PC-9 (cell line): ENCODE results near the gene RNASEH1. TPM values are rescaled to one million over a fixed set of nuclear protein-coding genes. Genes with fewer than 3 reads are reported as not detected.

Experiments used
- BruUV-seq: library from RNA; stranded (reverse); fragments of 400-500 nt; replicated peaks from 2 replicates; lab custom pipeline; 2021; lab: Mats Ljungman, UMichigan
- CTCF ChIA-PET: fragments of 300-600 bp; sonication (Branson Sonifier 250); formaldehyde crosslinking; loops from one replicate; lab custom pipeline; 2022; ENCODE audit warnings: antibody characterized with exemption; lab: Charles Lee
- POLR2A ChIA-PET: fragments of 300-600 bp; sonication (Branson Sonifier 250); formaldehyde crosslinking; loops from one replicate; lab custom pipeline; 2022; ENCODE audit warnings: antibody characterized with exemption; ENCODE audit not compliant: unreplicated experiment; lab: Charles Lee
- DNase-seq, 2 experiments: peaks; one replicate each; pipeline versions ENCODE4 v3.0.0 to v3.0.0-alpha.2; 2015 to 2022; ENCODE audit warnings: mixed read lengths in 1 of 2
- H2AFZ ChIP-seq: fragments of 200-600 bp; sonication (generic); 2 replicates; pipeline ENCODE4 v1.8.1; 2017; ENCODE audit warnings: antibody characterized with exemption
- H3F3A ChIP-seq: fragments of 200-600 bp; sonication (generic); 2 replicates; pipeline ENCODE4 v1.8.1; 2017; ENCODE audit warnings: antibody characterized with exemption, mild to moderate bottlenecking, low read depth; ENCODE audit not compliant: insufficient read depth
- H3K27ac ChIP-seq: fragments of 200-600 bp; sonication (generic); 2 replicates; pipeline ENCODE4 v1.6.1; 2016; ENCODE audit warnings: mixed run types
- H3K27me3 ChIP-seq: fragments of 200-600 bp; sonication (generic); 2 replicates; pipeline ENCODE4 v1.6.1; 2016; ENCODE audit warnings: low read depth, mixed run types; ENCODE audit not compliant: insufficient read depth
- H3K36me3 ChIP-seq: fragments of 200-600 bp; sonication (generic); 2 replicates; pipeline ENCODE4 v1.6.1; 2016; ENCODE audit warnings: low read depth, mixed run types
- H3K4me1 ChIP-seq: fragments of 200-600 bp; sonication (generic); replicated peaks from 2 replicates; pipeline ENCODE4 v1.6.1; 2016; ENCODE audit warnings: mixed run types; ENCODE audit not compliant: insufficient read depth
- H3K4me2 ChIP-seq: fragments of 200-600 bp; sonication (generic); 2 replicates; pipeline ENCODE4 v1.6.1; 2017; ENCODE audit warnings: mixed run types
- H3K4me3 ChIP-seq: fragments of 200-600 bp; sonication (generic); 2 replicates; pipeline ENCODE4 v1.6.1; 2016; ENCODE audit warnings: mixed run types
- H3K79me2 ChIP-seq: fragments of 200-600 bp; sonication (generic); 2 replicates; pipeline ENCODE4 v1.6.1; 2017; ENCODE audit warnings: low read depth, mixed run types
- H3K9me2 ChIP-seq: fragments of 200-600 bp; sonication (generic); 2 replicates; pipeline ENCODE4 v1.8.1; 2017; ENCODE audit warnings: mild to moderate bottlenecking; ENCODE audit not compliant: insufficient read depth
- H3K9me3 ChIP-seq: fragments of 200-600 bp; sonication (generic); 2 replicates; pipeline ENCODE4 v1.8.1; 2016; ENCODE audit warnings: low read depth; ENCODE audit not compliant: insufficient read depth
- H4K20me1 ChIP-seq: fragments of 200-600 bp; sonication (generic); 2 replicates; pipeline ENCODE4 v1.8.1; 2017; ENCODE audit not compliant: insufficient read depth
- EZH2 ChIP-seq: fragments of 200-600 bp; sonication (generic); IDR thresholded peaks from 2 replicates; pipeline ENCODE4 v1.8.0; 2017; ENCODE audit warnings: antibody characterized with exemption, low read depth
- intact Hi-C: fragments of 100-400 bp; cut with micrococcal nuclease; formaldehyde crosslinking; loops from one replicate; pipeline ENCODE4 v1.10.0; 2022; ENCODE audit not compliant: unreplicated experiment
- total RNA-seq: library from RNA; stranded (reverse); gene quantifications from 2 replicates; pipeline ENCODE4 v1.2.3, GENCODE V29; 2021
- TF ChIP-seq, protein P1 (sequence below): fragments of 200-600 bp; sonication (generic); conservative IDR thresholded peaks from 2 replicates; pipeline ENCODE4 v1.6.1; 2017; ENCODE audit warnings: mixed run types, antibody characterized with exemption, mild to moderate bottlenecking, moderate library complexity

The RNASEH1 gene
- total RNA-seq, 1 experiment from 2014 or later, result 28.4 TPM

DNA sequence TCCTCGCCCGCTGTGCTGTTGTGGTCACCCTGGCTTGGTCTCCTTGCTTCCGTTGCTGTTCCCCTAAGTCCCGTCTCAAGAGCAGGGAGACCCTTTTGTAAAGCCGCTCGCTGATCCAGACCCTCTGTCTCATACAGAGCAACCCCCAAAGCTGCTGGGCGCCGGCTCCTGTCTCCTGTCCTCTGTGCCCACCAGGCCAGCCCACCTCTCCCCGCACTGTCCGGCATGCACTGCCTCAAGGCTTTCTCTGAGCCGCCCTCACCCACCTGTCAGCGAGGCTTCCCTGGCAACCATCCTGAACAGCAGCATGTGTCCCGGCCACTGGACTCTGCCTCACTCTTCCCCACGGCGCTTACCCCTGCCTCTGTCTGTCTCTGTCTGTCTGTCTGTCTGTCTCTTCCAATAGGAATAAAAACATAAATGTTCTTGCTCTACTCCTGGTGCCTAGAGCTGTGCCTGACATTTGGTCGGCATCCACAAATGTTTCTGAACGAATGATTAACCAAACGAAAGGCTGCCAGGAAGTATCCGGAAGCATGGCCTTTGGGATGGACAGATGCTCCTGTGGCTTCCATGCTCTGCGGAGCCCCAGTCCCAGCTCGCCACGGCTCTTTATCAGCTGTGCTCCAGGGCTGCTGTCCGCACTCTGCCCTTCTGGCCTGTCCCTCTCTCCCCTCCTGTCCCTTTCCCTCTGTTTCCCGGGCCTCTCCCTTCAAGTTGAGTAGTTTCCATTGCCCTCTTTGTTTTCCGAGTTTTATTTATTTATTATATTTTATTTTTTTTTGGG, 44.6 kb upstream of the RNASEH1 start:
- Histone ChIP-seq H3K4me2 (no peak overlapping the region), H2AFZ (no peak overlapping the region), H3K9me2 (no peaks in the 10 kb centered on the region), H3K9me3 (no peaks in the 10 kb centered on the region), H4K20me1 (no peaks in the 10 kb centered on the region), H3K27me3 (no peaks in the 10 kb centered on the region), H3K4me3 (no peak overlapping the region), H3K36me3 (no peaks in the 10 kb centered on the region), H3K4me1 (peaks cover 21% of the 10 kb centered on the region), H3F3A (peaks cover 4% of the 10 kb centered on the region; the same call in 1 of the 2 replicates), H3K27ac (no peak overlapping the region), H3K79me2 (peaks cover 14% of the 10 kb centered on the region)
- ChIA-PET POLR2A (no interaction called here), CTCF (no interaction called here)
- DNase-seq, result no peak
- BruUV-seq, result no TSS peak
- TF ChIP-seq EZH2, result no peak
- TF ChIP-seq, protein P1, sequence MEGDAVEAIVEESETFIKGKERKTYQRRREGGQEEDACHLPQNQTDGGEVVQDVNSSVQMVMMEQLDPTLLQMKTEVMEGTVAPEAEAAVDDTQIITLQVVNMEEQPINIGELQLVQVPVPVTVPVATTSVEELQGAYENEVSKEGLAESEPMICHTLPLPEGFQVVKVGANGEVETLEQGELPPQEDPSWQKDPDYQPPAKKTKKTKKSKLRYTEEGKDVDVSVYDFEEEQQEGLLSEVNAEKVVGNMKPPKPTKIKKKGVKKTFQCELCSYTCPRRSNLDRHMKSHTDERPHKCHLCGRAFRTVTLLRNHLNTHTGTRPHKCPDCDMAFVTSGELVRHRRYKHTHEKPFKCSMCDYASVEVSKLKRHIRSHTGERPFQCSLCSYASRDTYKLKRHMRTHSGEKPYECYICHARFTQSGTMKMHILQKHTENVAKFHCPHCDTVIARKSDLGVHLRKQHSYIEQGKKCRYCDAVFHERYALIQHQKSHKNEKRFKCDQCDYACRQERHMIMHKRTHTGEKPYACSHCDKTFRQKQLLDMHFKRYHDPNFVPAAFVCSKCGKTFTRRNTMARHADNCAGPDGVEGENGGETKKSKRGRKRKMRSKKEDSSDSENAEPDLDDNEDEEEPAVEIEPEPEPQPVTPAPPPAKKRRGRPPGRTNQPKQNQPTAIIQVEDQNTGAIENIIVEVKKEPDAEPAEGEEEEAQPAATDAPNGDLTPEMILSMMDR, result no peak
- intact Hi-C loops, result no loop called here

DNA sequence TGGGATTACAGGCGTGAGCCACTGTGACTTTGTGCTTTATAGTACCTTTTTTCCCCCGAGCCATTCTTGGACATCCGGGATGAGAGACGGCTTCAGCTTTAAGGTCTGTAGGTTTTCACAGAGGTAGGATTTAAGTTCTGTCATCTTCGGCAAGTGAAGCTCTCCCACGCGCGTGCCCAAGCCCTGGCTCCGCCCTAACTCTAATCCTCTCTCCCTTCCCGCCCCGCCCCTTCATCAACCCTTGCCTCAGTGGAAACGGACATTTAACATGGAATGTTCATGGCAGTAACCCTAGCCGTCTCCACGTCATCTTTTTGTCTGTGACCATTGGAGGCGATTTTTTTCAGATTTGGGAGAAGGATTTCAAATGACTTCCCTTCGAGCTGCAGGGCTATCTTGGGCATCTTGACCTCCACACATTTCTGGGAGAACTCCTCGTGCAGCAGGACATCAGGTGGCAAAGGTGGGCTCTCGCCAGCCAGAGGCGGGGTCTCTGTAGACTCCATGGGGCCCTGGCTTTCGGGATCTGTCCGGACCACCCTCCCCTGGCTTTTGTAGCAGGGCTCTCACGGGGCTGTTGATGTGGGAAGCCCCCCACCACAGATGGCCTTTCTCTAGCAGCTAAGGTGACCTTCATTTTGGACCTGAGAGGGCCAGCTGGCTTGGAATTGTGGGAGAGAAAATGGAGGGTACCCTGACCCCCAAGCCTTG, 43.6 kb upstream of the RNASEH1 start:
- Histone ChIP-seq H3K9me2 (no peaks in the 10 kb centered on the region), H3K4me3 (no peak overlapping the region), H3K36me3 (no peaks in the 10 kb centered on the region), H3K4me2 (no peak overlapping the region), H3K27ac (no peak overlapping the region), H3K27me3 (no peaks in the 10 kb centered on the region), H3K4me1 (peaks cover 16% of the 10 kb centered on the region), H2AFZ (no peak overlapping the region), H4K20me1 (no peaks in the 10 kb centered on the region), H3K9me3 (no peaks in the 10 kb centered on the region), H3K79me2 (peaks cover 11% of the 10 kb centered on the region), H3F3A (peaks cover 4% of the 10 kb centered on the region; the same call in 1 of the 2 replicates)
- ChIA-PET POLR2A (no interaction called here), CTCF (interaction anchor here (0.7 kb wide), 1 partner anchor 77 kb away, joined by 5 read pairs; no protein-coding TSS in a partner anchor)
- BruUV-seq, result no TSS peak
- no peak for DNase-seq
- intact Hi-C loops, result no loop called here
- TF ChIP-seq, protein P1, result no peak
- TF ChIP-seq EZH2, result no peak

- Histone ChIP-seq H3K4me2 (no peak overlapping the region), H3F3A (peaks cover 4% of the 10 kb centered on the region; the same call in 1 of the 2 replicates), H3K36me3 (no peaks in the 10 kb centered on the region), H3K4me1 (peaks cover 8% of the 10 kb centered on the region), H3K9me3 (no peaks in the 10 kb centered on the region), H2AFZ (no peak overlapping the region), H4K20me1 (no peaks in the 10 kb centered on the region), H3K4me3 (no peak overlapping the region), H3K27me3 (no peaks in the 10 kb centered on the region), H3K27ac (no peak overlapping the region), H3K9me2 (no peaks in the 10 kb centered on the region), H3K79me2 (no peaks in the 10 kb centered on the region)
- no peak for TF ChIP-seq EZH2
- TF ChIP-seq, protein P1, result no peak
- no peak for DNase-seq
- POLR2A ChIA-PET, result interaction anchor here (0.6 kb wide), 1 partner anchor 18 kb away, joined by 6 read pairs; no protein-coding TSS in a partner anchor
- CTCF ChIA-PET, result no interaction called here
- intact Hi-C loops, result no loop called here
- BruUV-seq, result no TSS peak
These were observed 42.2 kb upstream of the RNASEH1 start for GRCh38 chr2:3600256-3600855.
